Esophagus squamous epithelium (tissue), 4 donors: ENCODE results near the gene ANKS1B.

ENCODE experiments used
- CTCF ChIP-seq, 6 experiments: fragments of 450-650 bp in 4 of 6; fragments of 200-600 bp in 2 of 6; sonication (generic) in 2 of 6; IDR thresholded peaks; one replicate each; pipeline ENCODE4 v1.5.1; 2016 to 2019; ENCODE audit warnings: antibody characterized with exemption in 6 of 6, mild to moderate bottlenecking in 4 of 6, moderate library complexity in 4 of 6
- POLR2A ChIP-seq, 4 donors: fragments of 450-650 bp; IDR thresholded peaks; one replicate each; pipeline ENCODE4 v1.6.1; 2017; ENCODE audit warnings: antibody characterized with exemption in 4 of 4, mild to moderate bottlenecking in 4 of 4, moderate library complexity in 3 of 4

GRCh38 chr12:99974146-99974545, 10.6 kb downstream of the ANKS1B start:
- TF ChIP-seq CTCF (IDR thresholded peaks at IDR 0.05) (no peak), POLR2A (IDR thresholded peaks at IDR 0.05) (no peak)
